HCT116 (cell line): ENCODE data around the gene DCP1A. TPM values are rescaled to one million over a fixed set of nuclear protein-coding genes. Genes with fewer than 3 reads are reported as not detected.
"Not testable (repeated sequence)": the region's sequence is repeated elsewhere in the genome, so short reads cannot be mapped to it uniquely, and the experiment has no call there.

Experiments
- ATAC-seq: fragments of 200-7000 bp; cut with Tn5 transposase; 2 replicates; pipeline ENCODE4 v1.9.1; 2020; ENCODE audit warnings: mild to moderate bottlenecking, moderate library complexity
- BruUV-seq: library from RNA; stranded (reverse); fragments of 400-500 nt; replicated peaks from 2 replicates; lab custom pipeline; 2021; lab: Mats Ljungman, UMichigan
- CTCF ChIA-PET: fragments of 300-600 bp; sonication (Branson Sonifier 250); formaldehyde crosslinking; loops from one replicate; lab custom pipeline; 2021; ENCODE audit warnings: antibody characterized with exemption; lab: Charles Lee
- POLR2A ChIA-PET: fragments of 300-600, 350-600 bp; sonication (Branson Sonifier 250); formaldehyde crosslinking; loops from one replicate; lab custom pipeline; 2021; ENCODE audit warnings: antibody characterized with exemption; lab: Charles Lee
- RAD21 ChIA-PET, 2 experiments: fragments of 300-600 bp; sonication (Branson Sonifier 250); formaldehyde crosslinking; loops; one replicate each; lab custom pipeline; 2023; ENCODE audit warnings: low total read pairs in 2 of 2; ENCODE audit not compliant: uncharacterized antibody in 2 of 2, unreplicated experiment in 2 of 2, low non-redundant PET in 1 of 2; lab: Charles Lee
- DNase-seq: peaks from one replicate; pipeline ENCODE4 v3.0.0-alpha.2; 2010; ENCODE audit warnings: low read depth, low spot score
- H2AFZ ChIP-seq: fragments of 200-600 bp; shearing (Covaris generic), sonication (generic); 2 replicates; pipeline ENCODE4 v1.6.1; 2017; ENCODE audit warnings: low read depth, mixed run types, mixed read lengths, antibody characterized with exemption, low read length; ENCODE audit not compliant: poor library complexity, severe bottlenecking
- H3K27ac ChIP-seq: 2 replicates; pipeline ENCODE4 v1.5.1; 2012; ENCODE audit warnings: low read depth, low read length
- H3K27me3 ChIP-seq: fragments of 200-600 bp; sonication (generic); 2 replicates; pipeline ENCODE4 v1.6.1; 2016; ENCODE audit warnings: mixed run types, low read length, mixed read lengths; ENCODE audit not compliant: insufficient read depth
- H3K36me3 ChIP-seq, 2 experiments: fragments of 200-500 bp in 1 of 2; fragments of 200-600 bp in 1 of 2; sonication (Bioruptor generic) in 1 of 2; sonication (generic) in 1 of 2; 2 replicates each; pipeline versions ENCODE4 v1.5.1 to v1.6.1; 2014 to 2016; ENCODE audit warnings: low read length in 2 of 2, inconsistent platforms in 1 of 2, mixed read lengths in 1 of 2, mixed run types in 1 of 2; ENCODE audit not compliant: insufficient read depth in 2 of 2, control insufficient read depth in 1 of 2
- H3K4me1 ChIP-seq, 2 experiments: fragments of 200-600 bp in 1 of 2; sonication (generic) in 1 of 2; 2 replicates each; pipeline versions ENCODE4 v1.5.1 to v1.6.1; 2012 to 2017; ENCODE audit warnings: low read length in 2 of 2, inconsistent platforms in 1 of 2, mild to moderate bottlenecking in 1 of 2, mixed read lengths in 1 of 2, mixed run types in 1 of 2, moderate library complexity in 1 of 2; ENCODE audit not compliant: insufficient read depth in 2 of 2, control insufficient read depth in 1 of 2
- H3K4me2 ChIP-seq: fragments of 200-600 bp; sonication (generic); 2 replicates; pipeline ENCODE4 v1.6.1; 2017; ENCODE audit warnings: mixed run types, low read length, mixed read lengths
- H3K4me3 ChIP-seq, 2 experiments: fragments of 200-600 bp in 1 of 2; sonication (generic) in 1 of 2; replicated peaks in 1 of 2; 2 replicates each; pipeline ENCODE4 v1.5.1; 2011 to 2016; ENCODE audit warnings: low read length in 2 of 2, control low read depth in 1 of 2, low read depth in 1 of 2, mild to moderate bottlenecking in 1 of 2, mixed read lengths in 1 of 2, mixed run types in 1 of 2
- H3K79me2 ChIP-seq: fragments of 200-600 bp; sonication (generic); 2 replicates; pipeline ENCODE4 v1.6.1; 2017; ENCODE audit warnings: mild to moderate bottlenecking, mixed run types, low read length, moderate library complexity, mixed read lengths; ENCODE audit not compliant: insufficient read depth
- H3K9ac ChIP-seq: fragments of 200-600 bp; sonication (generic); 2 replicates; pipeline ENCODE4 v1.6.1; 2016; ENCODE audit warnings: low read length, mixed read lengths
- H3K9me2 ChIP-seq: fragments of 200-600 bp; sonication (generic), shearing (Covaris generic); 2 replicates; pipeline ENCODE4 v1.6.1; 2017; ENCODE audit warnings: mixed run types, mild to moderate bottlenecking, moderate library complexity; ENCODE audit not compliant: insufficient read depth
- H3K9me3 ChIP-seq, 2 experiments: fragments of 200-500 bp in 1 of 2; fragments of 200-600 bp in 1 of 2; sonication (Bioruptor generic) in 1 of 2; sonication (generic) in 1 of 2; 2 replicates each; pipeline ENCODE4 v1.6.1; 2014 to 2017; ENCODE audit warnings: low read length in 2 of 2, mixed read lengths in 2 of 2, inconsistent platforms in 1 of 2, low read depth in 1 of 2, mild to moderate bottlenecking in 1 of 2, mixed run types in 1 of 2, moderate library complexity in 1 of 2; ENCODE audit not compliant: control insufficient read depth in 1 of 2, insufficient read depth in 1 of 2
- H4K20me1 ChIP-seq: fragments of 200-600 bp; sonication (generic), shearing (Covaris generic); 2 replicates; pipeline ENCODE4 v1.6.1; 2017; ENCODE audit warnings: mixed run types, mild to moderate bottlenecking, moderate library complexity; ENCODE audit not compliant: insufficient read depth
- CBX3 ChIP-seq: IDR thresholded peaks from 2 replicates; pipeline ENCODE4 v1.6.1; 2012; ENCODE audit warnings: low read depth
- EGR1 ChIP-seq: IDR thresholded peaks from 2 replicates; pipeline ENCODE4 v1.6.1; 2012; ENCODE audit warnings: low read depth
- EZH2 ChIP-seq: fragments of 200-600 bp; sonication (generic); IDR thresholded peaks from 2 replicates; pipeline ENCODE4 v1.6.1; 2017; ENCODE audit warnings: antibody characterized with exemption, mixed run types
- EZH2phosphoT487 ChIP-seq: fragments of 200-600 bp; IDR thresholded peaks from 2 replicates; pipeline ENCODE4 v1.6.1; 2018; ENCODE audit warnings: antibody characterized with exemption, borderline replicate concordance
- FOSL1 ChIP-seq: IDR thresholded peaks from 2 replicates; pipeline ENCODE4 v1.6.1; 2012; ENCODE audit warnings: low read depth
- MAX ChIP-seq: IDR thresholded peaks from 2 replicates; pipeline ENCODE4 v1.6.1; 2012
- POLR2AphosphoS5 ChIP-seq: IDR thresholded peaks from 2 replicates; pipeline ENCODE4 v1.6.1; 2011; ENCODE audit warnings: mild to moderate bottlenecking, low read depth, low read length, moderate library complexity
- SIN3A ChIP-seq: IDR thresholded peaks from 2 replicates; pipeline ENCODE4 v1.6.1; 2012; ENCODE audit warnings: low read depth
- SRF ChIP-seq: IDR thresholded peaks from 2 replicates; pipeline ENCODE4 v1.6.1; 2012; ENCODE audit warnings: low read depth
- TCF7L2 ChIP-seq: IDR thresholded peaks from 2 replicates; pipeline ENCODE4 v1.7.0; 2011; ENCODE audit warnings: borderline replicate concordance, inconsistent platforms; ENCODE audit not compliant: insufficient read depth, insufficient read length; ENCODE audit errors: extremely low read depth
- YY1 ChIP-seq: IDR thresholded peaks from 2 replicates; pipeline ENCODE4 v1.6.1; 2011; ENCODE audit warnings: low read length, low read depth, moderate library complexity, mild to moderate bottlenecking; ENCODE audit not compliant: insufficient replicate concordance; ENCODE audit errors: extremely low read depth
- ZFX ChIP-seq: fragments of 450-650 bp; IDR thresholded peaks from 2 replicates; pipeline ENCODE4 v1.6.1; 2017
- ZNF274 ChIP-seq: fragments of 200-500 bp; sonication (Bioruptor generic); IDR thresholded peaks from 2 replicates; pipeline ENCODE4 v1.6.1; 2014; ENCODE audit warnings: mild to moderate bottlenecking, low read depth, low read length, inconsistent platforms
- intact Hi-C: fragments of 100-400 bp; cut with micrococcal nuclease; formaldehyde crosslinking; loops from 2 replicates; pipeline ENCODE4 v1.10.0; 2022
- total RNA-seq: library from RNA; stranded (reverse); gene quantifications from one replicate; pipeline ENCODE4 v1.2.1, GENCODE V29; 2021; ENCODE audit not compliant: unreplicated experiment
- TF ChIP-seq, protein P1 (sequence below), 3 experiments: fragments of 200-600 bp in 1 of 3; sonication (generic) in 1 of 3; IDR thresholded peaks in 2 of 3; conservative IDR thresholded peaks in 1 of 3; 2 replicates each; pipeline ENCODE4 v1.5.1; 2012 to 2017; ENCODE audit warnings: low read depth in 2 of 3, low read length in 2 of 3, antibody characterized with exemption in 1 of 3, borderline replicate concordance in 1 of 3, control low read depth in 1 of 3, mild to moderate bottlenecking in 1 of 3, mixed read lengths in 1 of 3, mixed run types in 1 of 3, moderate library complexity in 1 of 3; ENCODE audit not compliant: insufficient read depth in 1 of 3
- TF ChIP-seq, protein P2 (sequence below): IDR thresholded peaks from 2 replicates; pipeline ENCODE4 v1.6.1; 2012

DCP1A gene
- total RNA-seq, 1 experiment from 2014 or later = 33.2 TPM

DNA sequence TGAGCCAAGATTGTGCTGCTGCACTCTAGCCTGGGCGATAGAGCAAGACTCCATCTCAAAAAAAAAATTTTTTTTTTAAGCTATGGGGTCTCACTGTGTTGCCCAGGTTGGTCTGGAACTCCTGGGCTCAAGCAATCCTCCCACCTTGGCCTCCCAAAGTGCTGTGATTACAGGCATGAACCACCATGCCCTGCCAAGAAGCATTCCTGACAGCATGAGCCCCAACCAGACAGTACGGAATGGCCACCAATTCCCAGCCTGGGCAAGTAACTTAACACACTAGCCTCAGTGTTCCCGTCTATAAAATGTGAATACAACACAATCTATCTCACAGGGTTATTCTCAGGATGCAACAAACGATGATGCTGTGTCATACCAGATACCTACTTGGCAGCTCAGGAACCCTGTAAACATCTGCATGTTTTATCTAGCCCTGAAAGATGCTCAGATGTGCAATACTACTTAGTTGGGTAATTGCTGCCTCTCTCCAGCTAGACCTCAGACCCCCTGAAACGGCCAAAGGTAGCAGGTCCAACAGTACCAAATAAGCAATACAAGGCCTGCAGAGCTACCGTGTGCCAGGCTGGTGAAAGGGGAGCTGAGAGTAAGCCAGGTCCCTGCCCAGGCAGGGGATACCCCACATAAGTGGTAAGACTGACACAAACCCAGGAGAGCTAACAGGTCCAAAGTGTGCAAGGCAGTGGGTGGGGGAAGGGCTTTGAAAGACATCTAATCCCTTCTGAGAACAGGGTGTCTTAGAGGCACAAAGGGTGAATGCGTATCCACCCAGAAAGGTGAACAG, 93.4 kb downstream of the DCP1A start:
- no peaks in the 10 kb centered on the region for H3K27me3 ChIP-seq
- H3K79me2 ChIP-seq = peaks cover 69% of the 10 kb centered on the region
- ChIA-PET CTCF (no interaction called here), POLR2A (interaction anchor here (0.6 to 1.7 kb wide), 5 partner anchors 7 to 94 kb away, joined by 3 to 5 read pairs (median 4); partner anchors contain the start of gene DCP1A), RAD21 (interaction anchor here in 1 of 2 experiments (0.6 kb wide), 1 partner anchor 93 kb away, joined by 3 read pairs; the partner anchor contains the start of gene DCP1A)
- H3K4me3 ChIP-seq = peak overlapping the region; percentile 73 to 93
- no peak for DNase-seq
- H3K27ac ChIP-seq = peak overlapping the region; percentile 92
- TF ChIP-seq EZH2 = no peak
- TF ChIP-seq FOSL1 = no peak
- no peak for TF ChIP-seq SIN3A
- TF ChIP-seq CBX3 = no peak
- TF ChIP-seq EGR1 = no peak
- TF ChIP-seq EZH2phosphoT487 = no peak
- no peak for TF ChIP-seq ZNF274
- TF ChIP-seq, protein P1, sequence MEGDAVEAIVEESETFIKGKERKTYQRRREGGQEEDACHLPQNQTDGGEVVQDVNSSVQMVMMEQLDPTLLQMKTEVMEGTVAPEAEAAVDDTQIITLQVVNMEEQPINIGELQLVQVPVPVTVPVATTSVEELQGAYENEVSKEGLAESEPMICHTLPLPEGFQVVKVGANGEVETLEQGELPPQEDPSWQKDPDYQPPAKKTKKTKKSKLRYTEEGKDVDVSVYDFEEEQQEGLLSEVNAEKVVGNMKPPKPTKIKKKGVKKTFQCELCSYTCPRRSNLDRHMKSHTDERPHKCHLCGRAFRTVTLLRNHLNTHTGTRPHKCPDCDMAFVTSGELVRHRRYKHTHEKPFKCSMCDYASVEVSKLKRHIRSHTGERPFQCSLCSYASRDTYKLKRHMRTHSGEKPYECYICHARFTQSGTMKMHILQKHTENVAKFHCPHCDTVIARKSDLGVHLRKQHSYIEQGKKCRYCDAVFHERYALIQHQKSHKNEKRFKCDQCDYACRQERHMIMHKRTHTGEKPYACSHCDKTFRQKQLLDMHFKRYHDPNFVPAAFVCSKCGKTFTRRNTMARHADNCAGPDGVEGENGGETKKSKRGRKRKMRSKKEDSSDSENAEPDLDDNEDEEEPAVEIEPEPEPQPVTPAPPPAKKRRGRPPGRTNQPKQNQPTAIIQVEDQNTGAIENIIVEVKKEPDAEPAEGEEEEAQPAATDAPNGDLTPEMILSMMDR (IDR thresholded peaks at IDR 0.05 in 2 of 3, conservative IDR thresholded peaks at IDR 0.05 in 1 of 3; ENCODE audit: borderline replicate concordance in 1 of 3, insufficient read depth in 1 of 3, low read depth in 2 of 3, low read length in 2 of 3) = no peak
- no peak for TF ChIP-seq SRF
- no peak for TF ChIP-seq POLR2AphosphoS5
- TF ChIP-seq, protein P2, sequence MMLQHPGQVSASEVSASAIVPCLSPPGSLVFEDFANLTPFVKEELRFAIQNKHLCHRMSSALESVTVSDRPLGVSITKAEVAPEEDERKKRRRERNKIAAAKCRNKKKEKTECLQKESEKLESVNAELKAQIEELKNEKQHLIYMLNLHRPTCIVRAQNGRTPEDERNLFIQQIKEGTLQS = no peak
- TF ChIP-seq TCF7L2 = no peak
- no peak for TF ChIP-seq ZFX
- TF ChIP-seq MAX = no peak
- no peak for TF ChIP-seq YY1
- H3K4me2 ChIP-seq = peak overlapping the region; percentile 97
- no peak for ATAC-seq
- no peaks in the 10 kb centered on the region for H3K9me3 ChIP-seq
- peak overlapping the region; percentile 96 for H3K9ac ChIP-seq
- peaks cover 25 to 58% of the 10 kb centered on the region in 2 experiments for H3K4me1 ChIP-seq
- BruUV-seq = TSS peak; percentile 48
- H2AFZ ChIP-seq = no peak overlapping the region
- peaks cover 2 to 26% of the 10 kb centered on the region in 2 experiments; a peak in 1 of 4 replicates for H3K36me3 ChIP-seq
- H3K9me2 ChIP-seq = no peaks in the 10 kb centered on the region
- peaks cover 24% of the 10 kb centered on the region; the same call in 1 of the 2 replicates for H4K20me1 ChIP-seq
- intact Hi-C loops = no loop called here

- RAD21 ChIA-PET, ATAC-seq, H2AFZ ChIP-seq, DNase-seq, BruUV-seq, H3K27ac ChIP-seq, intact Hi-C loops, H3K9me3 ChIP-seq, POLR2A ChIA-PET, CTCF ChIA-PET, H3K27me3 ChIP-seq, H3K4me3 ChIP-seq, H3K9me2 ChIP-seq: not testable (repeated sequence)
- H3K36me3 ChIP-seq = peaks cover 2 to 27% of the 10 kb centered on the region in 2 experiments; a peak in 1 of 4 replicates
- H3K4me1 ChIP-seq = peaks cover 25 to 65% of the 10 kb centered on the region in 2 experiments
- peaks cover 78% of the 10 kb centered on the region for H3K79me2 ChIP-seq
- H3K4me2 ChIP-seq = peak overlapping the region; percentile 97
- H3K9ac ChIP-seq = peak overlapping the region; percentile 38; the same call in 1 of the 2 replicates
- H4K20me1 ChIP-seq = peaks cover 31% of the 10 kb centered on the region
These were observed 94.4 kb downstream of the DCP1A start for GRCh38 chr3:53252947-53253322.
